H1 (cell line): ENCODE data around the gene KCNQ1. TPM values are rescaled to one million over a fixed set of nuclear protein-coding genes. Genes with fewer than 3 reads are reported as not detected.

Source experiments
- BRCA1 ChIP-seq: IDR thresholded peaks from 2 replicates; pipeline ENCODE4 v1.6.1; 2012; ENCODE audit warnings: low read depth, low read length, improper control_type of control experiment
- ZNF274 ChIP-seq: IDR thresholded peaks from 2 replicates; pipeline ENCODE4 v1.7.0; 2012; ENCODE audit warnings: low read length, borderline replicate concordance; ENCODE audit errors: extremely low read depth
- polyA plus RNA-seq, 7 experiments: library from polyadenylated mRNA; depleted of rRNA in 3 of 7; stranded (reverse) in 5 of 7; unstranded in 2 of 7; fragments of >200 nt in 5 of 7; fragments of 200-250 nt in 2 of 7; gene quantifications; 1 replicate in 5 of 7; 2 replicates in 1 of 7; 4 replicates in 1 of 7; pipeline versions ENCODE4 v1.2.1 to v1.2.3, GENCODE V29; 2011 to 2013; ENCODE audit warnings: missing spikeins in 2 of 7, mixed read lengths in 2 of 7
- total RNA-seq: library from RNA; stranded (reverse); fragmentation: NEBNext Ultra II Directional; extraction: Animal tissue kit (Norgen Biotek cat#: 25700); gene quantifications from 2 replicates; pipeline ENCODE4 v1.2.1, GENCODE V29; 2021
- TF ChIP-seq, protein P1 (sequence below): fragments of 300-600 bp; sonication (generic); IDR thresholded peaks from 2 replicates; pipeline ENCODE4 v1.7.1; 2012; ENCODE audit warnings: low read length, moderate library complexity, mild to moderate bottlenecking, inconsistent platforms; ENCODE audit not compliant: insufficient replicate concordance

KCNQ1 gene
- total and polyA plus RNA-seq, 2 of the 8 experiments (the other 6 are each of a cell fraction or from before 2014, with no cell fraction given), result 1.9 to 2.0 TPM

DNA sequence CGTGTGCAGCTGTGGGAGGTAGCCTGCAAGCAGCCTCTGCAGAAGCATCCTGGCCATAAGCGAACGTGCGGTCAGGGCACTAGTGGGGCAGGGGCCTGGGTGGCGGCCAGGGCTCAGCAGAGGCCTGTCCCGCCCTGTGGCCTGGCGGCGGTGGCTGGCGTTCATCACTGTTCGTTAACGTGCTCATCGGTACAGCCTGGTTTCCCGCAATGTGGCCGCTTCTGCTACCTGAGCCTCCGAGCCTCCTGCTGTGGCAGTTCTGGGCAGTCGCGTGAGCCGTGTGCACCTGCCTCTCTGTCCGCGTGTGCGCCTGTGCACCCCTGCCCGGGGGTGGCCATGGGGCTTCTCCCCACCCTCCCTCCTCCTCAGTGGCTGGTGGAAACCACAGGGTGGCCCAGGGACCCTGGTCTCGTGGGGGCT is 137.1 kb downstream of the KCNQ1 start (continued):
- TF ChIP-seq, protein P1, sequence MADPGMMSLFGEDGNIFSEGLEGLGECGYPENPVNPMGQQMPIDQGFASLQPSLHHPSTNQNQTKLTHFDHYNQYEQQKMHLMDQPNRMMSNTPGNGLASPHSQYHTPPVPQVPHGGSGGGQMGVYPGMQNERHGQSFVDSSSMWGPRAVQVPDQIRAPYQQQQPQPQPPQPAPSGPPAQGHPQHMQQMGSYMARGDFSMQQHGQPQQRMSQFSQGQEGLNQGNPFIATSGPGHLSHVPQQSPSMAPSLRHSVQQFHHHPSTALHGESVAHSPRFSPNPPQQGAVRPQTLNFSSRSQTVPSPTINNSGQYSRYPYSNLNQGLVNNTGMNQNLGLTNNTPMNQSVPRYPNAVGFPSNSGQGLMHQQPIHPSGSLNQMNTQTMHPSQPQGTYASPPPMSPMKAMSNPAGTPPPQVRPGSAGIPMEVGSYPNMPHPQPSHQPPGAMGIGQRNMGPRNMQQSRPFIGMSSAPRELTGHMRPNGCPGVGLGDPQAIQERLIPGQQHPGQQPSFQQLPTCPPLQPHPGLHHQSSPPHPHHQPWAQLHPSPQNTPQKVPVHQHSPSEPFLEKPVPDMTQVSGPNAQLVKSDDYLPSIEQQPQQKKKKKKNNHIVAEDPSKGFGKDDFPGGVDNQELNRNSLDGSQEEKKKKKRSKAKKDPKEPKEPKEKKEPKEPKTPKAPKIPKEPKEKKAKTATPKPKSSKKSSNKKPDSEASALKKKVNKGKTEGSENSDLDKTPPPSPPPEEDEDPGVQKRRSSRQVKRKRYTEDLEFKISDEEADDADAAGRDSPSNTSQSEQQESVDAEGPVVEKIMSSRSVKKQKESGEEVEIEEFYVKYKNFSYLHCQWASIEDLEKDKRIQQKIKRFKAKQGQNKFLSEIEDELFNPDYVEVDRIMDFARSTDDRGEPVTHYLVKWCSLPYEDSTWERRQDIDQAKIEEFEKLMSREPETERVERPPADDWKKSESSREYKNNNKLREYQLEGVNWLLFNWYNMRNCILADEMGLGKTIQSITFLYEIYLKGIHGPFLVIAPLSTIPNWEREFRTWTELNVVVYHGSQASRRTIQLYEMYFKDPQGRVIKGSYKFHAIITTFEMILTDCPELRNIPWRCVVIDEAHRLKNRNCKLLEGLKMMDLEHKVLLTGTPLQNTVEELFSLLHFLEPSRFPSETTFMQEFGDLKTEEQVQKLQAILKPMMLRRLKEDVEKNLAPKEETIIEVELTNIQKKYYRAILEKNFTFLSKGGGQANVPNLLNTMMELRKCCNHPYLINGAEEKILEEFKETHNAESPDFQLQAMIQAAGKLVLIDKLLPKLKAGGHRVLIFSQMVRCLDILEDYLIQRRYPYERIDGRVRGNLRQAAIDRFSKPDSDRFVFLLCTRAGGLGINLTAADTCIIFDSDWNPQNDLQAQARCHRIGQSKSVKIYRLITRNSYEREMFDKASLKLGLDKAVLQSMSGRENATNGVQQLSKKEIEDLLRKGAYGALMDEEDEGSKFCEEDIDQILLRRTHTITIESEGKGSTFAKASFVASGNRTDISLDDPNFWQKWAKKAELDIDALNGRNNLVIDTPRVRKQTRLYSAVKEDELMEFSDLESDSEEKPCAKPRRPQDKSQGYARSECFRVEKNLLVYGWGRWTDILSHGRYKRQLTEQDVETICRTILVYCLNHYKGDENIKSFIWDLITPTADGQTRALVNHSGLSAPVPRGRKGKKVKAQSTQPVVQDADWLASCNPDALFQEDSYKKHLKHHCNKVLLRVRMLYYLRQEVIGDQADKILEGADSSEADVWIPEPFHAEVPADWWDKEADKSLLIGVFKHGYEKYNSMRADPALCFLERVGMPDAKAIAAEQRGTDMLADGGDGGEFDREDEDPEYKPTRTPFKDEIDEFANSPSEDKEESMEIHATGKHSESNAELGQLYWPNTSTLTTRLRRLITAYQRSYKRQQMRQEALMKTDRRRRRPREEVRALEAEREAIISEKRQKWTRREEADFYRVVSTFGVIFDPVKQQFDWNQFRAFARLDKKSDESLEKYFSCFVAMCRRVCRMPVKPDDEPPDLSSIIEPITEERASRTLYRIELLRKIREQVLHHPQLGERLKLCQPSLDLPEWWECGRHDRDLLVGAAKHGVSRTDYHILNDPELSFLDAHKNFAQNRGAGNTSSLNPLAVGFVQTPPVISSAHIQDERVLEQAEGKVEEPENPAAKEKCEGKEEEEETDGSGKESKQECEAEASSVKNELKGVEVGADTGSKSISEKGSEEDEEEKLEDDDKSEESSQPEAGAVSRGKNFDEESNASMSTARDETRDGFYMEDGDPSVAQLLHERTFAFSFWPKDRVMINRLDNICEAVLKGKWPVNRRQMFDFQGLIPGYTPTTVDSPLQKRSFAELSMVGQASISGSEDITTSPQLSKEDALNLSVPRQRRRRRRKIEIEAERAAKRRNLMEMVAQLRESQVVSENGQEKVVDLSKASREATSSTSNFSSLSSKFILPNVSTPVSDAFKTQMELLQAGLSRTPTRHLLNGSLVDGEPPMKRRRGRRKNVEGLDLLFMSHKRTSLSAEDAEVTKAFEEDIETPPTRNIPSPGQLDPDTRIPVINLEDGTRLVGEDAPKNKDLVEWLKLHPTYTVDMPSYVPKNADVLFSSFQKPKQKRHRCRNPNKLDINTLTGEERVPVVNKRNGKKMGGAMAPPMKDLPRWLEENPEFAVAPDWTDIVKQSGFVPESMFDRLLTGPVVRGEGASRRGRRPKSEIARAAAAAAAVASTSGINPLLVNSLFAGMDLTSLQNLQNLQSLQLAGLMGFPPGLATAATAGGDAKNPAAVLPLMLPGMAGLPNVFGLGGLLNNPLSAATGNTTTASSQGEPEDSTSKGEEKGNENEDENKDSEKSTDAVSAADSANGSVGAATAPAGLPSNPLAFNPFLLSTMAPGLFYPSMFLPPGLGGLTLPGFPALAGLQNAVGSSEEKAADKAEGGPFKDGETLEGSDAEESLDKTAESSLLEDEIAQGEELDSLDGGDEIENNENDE, result no peak
- TF ChIP-seq BRCA1, result no peak
- TF ChIP-seq ZNF274, result no peak
